Measurements from ENCODE around the gene MYO7B. TPM values are rescaled to one million over a fixed set of nuclear protein-coding genes. Genes with fewer than 3 reads are reported as not detected.
A peak's percentile ranks its signal among the peaks of the same experiment; 100 is the strongest.

Gene MYO7B
- total and polyA plus RNA-seq, 7 donors: 0.28 to 0.61 (median 0.49) TPM

DNA sequence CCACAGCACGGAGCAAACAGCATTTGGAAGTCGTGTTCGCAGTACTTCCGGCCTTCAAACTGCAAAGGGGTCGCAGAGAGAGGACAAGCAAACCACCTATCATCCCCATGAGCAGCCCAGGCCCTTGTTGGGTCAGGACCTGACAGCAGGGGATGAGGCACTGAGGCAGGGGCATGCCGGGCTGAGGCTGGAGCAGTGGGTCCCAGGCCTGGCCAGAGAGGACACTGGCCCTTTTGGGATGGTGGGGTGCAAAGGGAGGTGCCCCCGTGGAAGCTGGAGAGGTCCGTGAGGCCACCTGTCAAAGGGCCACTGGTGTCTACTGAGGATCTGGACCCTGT lies 119.3 kb downstream of the MYO7B start:
- intact Hi-C loops (cut with DNase I): loop anchor here (10.0 kb wide), 2 partner anchors 120 to 130 kb away; partner anchors contain the start of genes IWS1 (in 1 of the 2) and MYO7B (in 1 of the 2)
- peak; percentile 7 to 32 for DNase-seq
- H3K4me3 ChIP-seq: no peak overlapping the region

DNA sequence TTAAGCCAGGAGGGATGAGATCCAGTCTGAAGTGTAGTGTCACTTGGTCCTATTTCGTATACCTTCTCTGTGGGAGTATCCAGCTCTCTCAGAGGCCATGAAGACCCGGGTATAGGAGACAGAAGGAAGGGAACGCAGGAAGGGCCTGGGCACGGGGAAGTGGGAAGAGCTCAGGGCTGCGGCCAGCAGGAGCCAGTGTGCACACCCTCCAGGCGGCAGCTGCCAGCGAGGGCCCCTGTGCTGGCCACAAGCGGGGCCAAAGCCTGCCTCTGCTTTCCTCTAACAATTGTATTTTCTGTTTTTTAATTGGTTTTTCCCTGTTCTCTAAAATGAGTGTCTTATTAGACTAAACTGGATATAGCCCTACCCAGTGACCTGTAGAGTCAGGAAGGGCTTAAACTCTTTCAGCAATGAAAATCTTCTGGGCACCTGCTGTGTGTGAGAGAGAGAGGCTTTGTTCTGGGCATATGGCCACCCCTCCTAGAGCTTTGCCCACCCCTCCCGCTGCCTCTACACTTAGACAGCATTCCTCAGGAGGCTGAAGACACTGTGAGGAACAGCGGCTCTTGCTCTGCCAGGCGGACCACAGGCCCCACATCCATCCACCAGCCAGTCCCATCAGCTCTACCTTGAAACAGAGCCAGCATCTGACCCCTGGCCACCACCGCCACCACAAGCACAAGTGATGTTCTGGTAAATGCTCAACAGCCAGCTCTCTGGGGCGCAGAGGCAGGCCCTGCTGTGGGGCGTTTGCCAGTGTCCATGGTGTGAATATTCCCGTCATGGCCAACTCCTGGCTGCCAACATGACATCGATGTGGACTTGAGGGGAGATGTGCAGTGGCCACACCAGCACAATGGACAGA lies 120.0 kb downstream of the MYO7B start:
- Histone ChIP-seq H3K36me3 (ENCODE audit: insufficient read depth in 1 of 2, low read depth in 1 of 2) (peaks cover 0 to 7% of the 10 kb centered on the region in 2 donors), H3K4me3 (no peak overlapping the region), H3K9me3 (no peaks in the 10 kb centered on the region), H3K27me3 (ENCODE audit: insufficient read depth in 3 of 3, low read length in 2 of 3) (no peaks in the 10 kb centered on the region), H3K27ac (no peak overlapping the region), H3K4me1 (no peaks in the 10 kb centered on the region)
- TF ChIP-seq, protein P1, sequence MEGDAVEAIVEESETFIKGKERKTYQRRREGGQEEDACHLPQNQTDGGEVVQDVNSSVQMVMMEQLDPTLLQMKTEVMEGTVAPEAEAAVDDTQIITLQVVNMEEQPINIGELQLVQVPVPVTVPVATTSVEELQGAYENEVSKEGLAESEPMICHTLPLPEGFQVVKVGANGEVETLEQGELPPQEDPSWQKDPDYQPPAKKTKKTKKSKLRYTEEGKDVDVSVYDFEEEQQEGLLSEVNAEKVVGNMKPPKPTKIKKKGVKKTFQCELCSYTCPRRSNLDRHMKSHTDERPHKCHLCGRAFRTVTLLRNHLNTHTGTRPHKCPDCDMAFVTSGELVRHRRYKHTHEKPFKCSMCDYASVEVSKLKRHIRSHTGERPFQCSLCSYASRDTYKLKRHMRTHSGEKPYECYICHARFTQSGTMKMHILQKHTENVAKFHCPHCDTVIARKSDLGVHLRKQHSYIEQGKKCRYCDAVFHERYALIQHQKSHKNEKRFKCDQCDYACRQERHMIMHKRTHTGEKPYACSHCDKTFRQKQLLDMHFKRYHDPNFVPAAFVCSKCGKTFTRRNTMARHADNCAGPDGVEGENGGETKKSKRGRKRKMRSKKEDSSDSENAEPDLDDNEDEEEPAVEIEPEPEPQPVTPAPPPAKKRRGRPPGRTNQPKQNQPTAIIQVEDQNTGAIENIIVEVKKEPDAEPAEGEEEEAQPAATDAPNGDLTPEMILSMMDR (IDR thresholded peaks at IDR 0.05): no peak
- ATAC-seq (peak in 1 of 4 donors; percentile 32), DNase-seq (peak; percentile 8 to 46)
- intact Hi-C loops (cut with DNase I): loop anchor here (10.0 kb wide), 2 partner anchors 121 to 131 kb away; partner anchors contain the start of genes IWS1 (in 1 of the 2) and MYO7B (in 1 of the 2)
- 57 to 59% (median 59%) methylated on average over 16 of the region's 16 CpGs for WGBS, 3 donors

More for the DNA sequence above, 119.3 kb downstream of the MYO7B start:
- peaks cover 2% of the 10 kb centered on the region for H3K4me1 ChIP-seq
- H3K27me3 ChIP-seq (ENCODE audit: insufficient read depth in 3 of 3, low read length in 2 of 3): no peaks in the 10 kb centered on the region
- H3K36me3 ChIP-seq (ENCODE audit: insufficient read depth in 1 of 2, low read depth in 1 of 2): peaks cover 0 to 7% of the 10 kb centered on the region in 2 donors
- no peak overlapping the region for H3K27ac ChIP-seq
- WGBS, 3 donors: 86 to 92% (median 87%) methylated on average over 8 of the region's 8 CpGs
- ATAC-seq: no peak
- no peaks in the 10 kb centered on the region for H3K9me3 ChIP-seq
- TF ChIP-seq, protein P1 (IDR thresholded peaks at IDR 0.05): no peak

DNA sequence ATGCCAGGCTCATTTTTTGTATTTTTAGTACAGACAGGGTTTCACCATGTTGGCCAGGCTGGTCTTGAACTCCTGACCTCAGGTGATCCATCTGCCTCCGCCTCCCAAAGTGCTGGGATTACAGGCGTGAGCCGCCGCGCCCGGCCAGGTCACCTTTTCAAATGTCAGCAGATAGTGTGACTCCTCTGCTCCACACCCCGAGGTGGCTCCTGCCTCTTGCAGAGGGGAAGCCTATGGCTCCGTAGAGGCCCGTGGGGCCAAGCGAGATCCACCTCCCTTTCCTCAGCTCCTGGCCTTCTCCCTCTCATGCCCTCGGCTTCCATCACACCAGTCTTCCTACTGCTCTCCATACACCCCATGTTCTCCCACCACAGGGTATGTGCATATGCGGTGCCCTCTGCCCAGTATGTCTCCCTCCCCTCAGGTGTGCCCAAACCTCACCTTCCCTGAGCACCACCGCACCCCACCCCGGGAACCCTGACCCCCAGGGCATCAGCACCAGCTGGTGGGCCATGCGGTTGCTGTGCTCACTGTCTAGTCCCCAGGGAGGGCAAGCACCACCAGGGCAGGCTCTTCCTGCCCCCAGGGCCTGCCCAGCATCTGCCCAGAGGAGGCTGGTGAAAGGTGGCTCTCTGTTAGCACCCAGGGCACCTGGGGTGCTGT lies 121.2 kb downstream of the MYO7B start:
- peaks cover 0 to 7% of the 10 kb centered on the region in 2 donors for H3K36me3 ChIP-seq (ENCODE audit: insufficient read depth in 1 of 2, low read depth in 1 of 2)
- H3K27ac ChIP-seq: no peak overlapping the region
- H3K9me3 ChIP-seq: no peaks in the 10 kb centered on the region
- ATAC-seq: no peak
- TF ChIP-seq, protein P1 (IDR thresholded peaks at IDR 0.05): no peak
- no peaks in the 10 kb centered on the region for H3K4me1 ChIP-seq
- intact Hi-C loops (cut with DNase I): loop anchor here (10.0 kb wide), 2 partner anchors 122 to 132 kb away; partner anchors contain the start of genes IWS1 (in 1 of the 2) and MYO7B (in 1 of the 2)
- no peak overlapping the region for H3K4me3 ChIP-seq
- DNase-seq: peak; percentile 5 to 46
- H3K27me3 ChIP-seq (ENCODE audit: insufficient read depth in 3 of 3, low read length in 2 of 3): no peaks in the 10 kb centered on the region
- 89 to 92% (median 91%) methylated on average over 15 of the region's 15 CpGs for WGBS, 3 donors

DNA sequence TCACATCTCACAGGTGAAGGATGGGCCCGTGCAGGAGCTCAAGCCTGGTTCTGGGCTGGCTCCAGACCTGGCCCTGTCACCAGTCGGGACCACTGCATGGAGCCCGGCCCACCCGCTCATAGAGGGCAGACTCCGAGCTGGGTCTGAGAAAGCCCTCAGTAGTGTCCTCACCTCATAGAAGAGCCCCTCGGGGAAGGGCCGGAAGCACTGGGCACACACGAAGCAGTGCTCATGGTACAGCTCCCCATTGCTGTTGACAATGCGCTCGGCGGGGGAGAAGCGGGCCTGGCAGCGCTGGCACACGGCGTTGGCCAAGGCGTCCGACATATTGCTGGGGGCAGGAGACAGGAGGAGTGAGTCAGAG lies 121.7 kb downstream of the MYO7B start:
- Histone ChIP-seq H3K4me1 (no peaks in the 10 kb centered on the region), H3K27ac (no peak overlapping the region), H3K27me3 (ENCODE audit: insufficient read depth in 3 of 3, low read length in 2 of 3) (no peaks in the 10 kb centered on the region), H3K9me3 (no peaks in the 10 kb centered on the region), H3K36me3 (ENCODE audit: insufficient read depth in 1 of 2, low read depth in 1 of 2) (peaks cover 0 to 7% of the 10 kb centered on the region in 2 donors), H3K4me3 (no peak overlapping the region)
- intact Hi-C loops (cut with DNase I): loop anchor here (10.0 kb wide), 2 partner anchors 122 to 132 kb away; partner anchors contain the start of genes IWS1 (in 1 of the 2) and MYO7B (in 1 of the 2)
- WGBS, 3 donors: 93 to 94% (median 94%) methylated on average over 16 to 17 of the region's 17 CpGs
- TF ChIP-seq, protein P1 (IDR thresholded peaks at IDR 0.05): no peak
- peak; percentile 3 to 48 for DNase-seq
- no peak for ATAC-seq

All from psoas muscle (tissue), 8 donors.